HG02852 (cell line): ENCODE results near the gene AQP12B.
"Not testable (repeated sequence)": the region's sequence is repeated elsewhere in the genome, so short reads cannot be mapped to it uniquely, and the experiment has no call there.

ENCODE experiments used
- ATAC-seq: cut with Tn5 transposase; IDR thresholded peaks from one replicate; pipeline ENCODE4 v1.9.1; 2021; ENCODE audit warnings: mild to moderate bottlenecking, moderate library complexity; ENCODE audit not compliant: unreplicated experiment

The AQP12B gene

DNA sequence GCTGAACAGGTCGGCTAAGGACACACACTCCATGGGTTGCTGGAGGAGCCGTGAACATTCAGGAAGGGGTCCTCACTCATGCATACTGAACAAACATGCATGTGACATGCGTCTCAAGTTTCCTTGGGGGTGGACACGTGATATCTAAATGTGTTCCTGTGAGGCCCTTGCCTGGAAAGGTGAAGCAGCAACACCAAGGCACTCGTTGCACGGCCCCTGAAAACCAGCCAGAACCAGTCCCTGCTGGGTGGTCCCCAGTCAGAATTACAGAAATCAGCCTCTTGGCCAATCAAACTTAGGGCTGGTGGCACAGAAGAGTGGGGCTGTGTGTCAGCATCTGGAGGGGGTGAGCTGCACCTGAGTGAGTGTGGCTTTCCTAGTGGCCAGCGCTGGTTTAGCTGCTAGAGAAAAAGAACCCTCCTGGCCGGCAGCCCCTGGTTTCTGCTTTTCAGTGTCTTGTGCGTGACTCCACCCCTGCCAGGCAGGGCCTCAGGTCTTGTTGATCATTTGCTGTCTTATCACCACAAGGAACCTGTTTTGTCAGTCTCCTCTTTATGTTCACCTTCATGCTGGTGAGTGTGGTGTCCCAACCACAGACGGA lies 3.2 kb upstream of the AQP12B start:
- no peak for ATAC-seq

DNA sequence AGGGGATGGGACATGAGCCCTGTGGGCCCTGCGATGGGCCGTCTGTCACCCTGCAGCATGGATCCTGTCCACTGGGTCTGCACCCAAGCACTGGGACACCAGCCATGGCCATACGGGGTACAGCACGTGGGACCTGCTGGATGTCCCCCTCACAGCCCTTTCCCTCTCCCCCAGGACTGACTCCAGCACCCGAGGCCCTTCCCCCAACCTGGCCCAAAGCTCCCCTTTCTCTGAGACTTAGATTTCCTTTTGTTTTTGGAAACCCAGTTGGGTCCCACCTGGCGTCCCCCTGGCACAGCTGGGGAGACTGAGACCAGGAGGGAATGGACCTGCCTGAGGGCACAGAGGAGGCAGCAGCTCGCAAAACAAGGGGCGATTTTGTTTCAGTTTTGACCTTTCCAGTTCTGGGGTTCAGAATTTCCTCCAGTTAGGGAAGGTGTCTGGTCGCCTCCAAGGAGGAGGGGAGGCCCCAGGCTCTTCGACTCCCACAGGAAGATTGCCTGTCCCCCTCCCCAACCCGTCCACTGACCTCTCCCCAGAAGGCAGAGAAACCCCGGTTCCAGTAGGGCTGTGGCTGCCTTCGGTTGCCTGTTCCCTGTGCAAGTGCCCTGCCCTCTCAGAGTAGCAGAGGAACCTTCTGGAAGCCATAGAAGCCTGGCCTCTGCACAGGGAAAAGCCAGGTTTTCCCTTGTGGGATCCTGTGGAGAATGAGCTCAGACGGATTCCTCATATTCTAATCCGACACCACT lies 1.5 kb upstream of the AQP12B start:
- not testable (repeated sequence) for ATAC-seq

DNA sequence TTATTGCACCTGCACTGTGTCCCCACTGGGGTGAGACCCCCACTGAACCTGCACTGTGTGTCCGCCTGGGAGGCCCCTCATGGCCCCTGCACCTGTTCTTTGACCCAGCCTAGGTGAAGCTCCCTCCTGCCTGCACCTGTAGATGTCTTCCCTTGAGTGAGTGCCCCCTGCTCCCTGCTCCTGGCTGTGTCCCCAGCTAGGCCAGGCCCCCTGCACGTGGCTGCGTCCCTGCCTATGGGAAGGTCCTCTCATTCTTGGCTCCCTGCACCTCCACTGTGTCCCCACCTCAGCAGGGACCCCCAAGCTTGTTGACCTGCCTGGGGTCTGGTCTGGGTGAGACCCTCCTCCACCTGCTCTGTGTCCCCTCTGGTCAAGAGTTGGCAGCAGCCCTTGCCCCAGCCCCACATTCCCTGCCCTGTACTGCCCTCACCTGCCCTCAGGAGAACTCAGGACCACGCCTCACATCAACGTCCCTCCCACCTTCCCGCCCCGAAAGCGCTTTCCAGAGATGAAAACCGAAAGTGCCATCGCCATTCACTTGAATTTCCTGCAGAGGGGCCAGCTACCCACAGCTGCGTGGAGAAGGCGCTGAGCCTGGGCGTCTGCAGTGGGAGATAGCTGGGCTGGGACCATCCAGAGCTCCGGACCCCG lies 769 bp upstream of the AQP12B start:
- ATAC-seq = not testable (repeated sequence)

DNA sequence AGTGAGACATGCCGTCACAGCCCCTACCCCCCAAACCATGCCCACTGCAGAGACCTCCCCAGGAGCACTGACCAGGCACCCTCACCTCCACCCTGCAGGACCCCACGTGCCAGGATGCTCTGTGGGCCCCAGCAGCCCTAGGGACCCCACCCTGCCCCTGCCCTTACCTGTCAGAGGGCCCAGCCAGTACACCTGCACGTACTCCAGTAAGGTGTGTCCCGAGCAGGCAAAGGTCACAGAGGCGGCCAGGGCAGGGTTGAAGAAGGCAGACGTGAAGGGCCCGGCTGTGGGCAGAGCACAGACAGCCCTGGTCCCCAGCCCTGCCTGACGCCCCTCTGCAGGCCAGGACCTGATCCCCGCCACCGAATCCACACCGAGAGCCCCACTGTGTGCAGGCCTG lies 2.5 kb downstream of the AQP12B start:
- not testable (repeated sequence) for ATAC-seq

DNA sequence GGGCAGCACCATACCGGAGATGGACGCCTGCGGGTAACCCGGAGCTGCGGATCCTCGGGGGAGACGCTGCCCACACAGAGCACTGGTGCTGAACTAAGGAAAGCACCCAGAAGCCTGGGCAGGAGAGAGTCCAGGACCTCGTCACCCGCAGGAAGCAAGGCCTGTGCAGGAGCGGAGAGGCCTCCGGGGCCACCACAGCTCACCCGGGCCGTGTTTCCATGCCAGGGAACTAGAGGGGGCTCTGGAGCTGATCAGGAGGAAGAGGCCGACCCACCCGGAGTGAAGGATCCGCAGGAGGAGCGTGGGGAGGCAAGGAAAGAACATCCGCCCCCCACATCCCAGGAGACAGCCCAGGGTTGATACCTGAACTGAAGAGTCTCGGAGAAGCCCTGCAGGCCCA lies 3.8 kb downstream of the AQP12B start:
- not testable (repeated sequence) for ATAC-seq

DNA sequence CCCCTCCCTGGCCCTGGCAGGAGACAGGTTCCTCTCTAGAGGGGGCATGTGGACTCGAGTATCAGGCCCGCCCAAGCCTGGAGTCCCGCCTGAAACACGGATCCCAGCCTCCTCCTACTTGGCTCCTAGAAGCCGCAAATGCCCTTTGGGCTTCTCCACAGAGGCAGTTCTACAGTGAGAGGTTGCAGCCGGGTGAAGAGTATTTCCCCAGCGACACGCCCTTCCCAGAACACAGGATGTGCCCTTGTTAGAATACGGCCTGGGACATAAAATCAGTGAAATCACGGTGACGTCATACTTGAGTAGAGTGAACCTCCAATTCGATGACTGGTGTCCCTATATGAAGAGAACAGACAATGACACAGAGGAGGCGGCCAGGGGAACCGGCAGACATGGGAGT lies 4.6 kb downstream of the AQP12B start:
- not testable (repeated sequence) for ATAC-seq

DNA sequence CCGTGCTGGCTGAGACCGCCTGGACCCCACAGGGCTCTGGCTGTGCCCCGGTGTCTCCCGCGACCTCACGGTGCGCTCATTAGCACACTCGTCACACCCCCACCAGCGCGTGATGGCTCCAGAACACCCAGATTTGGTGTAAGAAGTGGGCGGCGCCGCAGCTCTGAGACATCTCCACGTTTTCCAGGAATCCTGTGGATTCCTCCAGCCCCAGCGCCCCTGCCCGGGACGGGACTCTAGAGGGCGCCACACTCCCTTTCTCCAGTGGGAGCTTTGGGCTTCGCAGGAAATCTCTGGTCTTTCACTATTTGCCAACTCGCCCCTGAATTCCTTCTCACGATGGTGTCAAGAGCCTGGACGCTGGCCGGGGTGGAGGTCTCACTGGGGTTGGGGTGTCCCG lies 7.3 kb downstream of the AQP12B start:
- ATAC-seq = not testable (repeated sequence)

DNA sequence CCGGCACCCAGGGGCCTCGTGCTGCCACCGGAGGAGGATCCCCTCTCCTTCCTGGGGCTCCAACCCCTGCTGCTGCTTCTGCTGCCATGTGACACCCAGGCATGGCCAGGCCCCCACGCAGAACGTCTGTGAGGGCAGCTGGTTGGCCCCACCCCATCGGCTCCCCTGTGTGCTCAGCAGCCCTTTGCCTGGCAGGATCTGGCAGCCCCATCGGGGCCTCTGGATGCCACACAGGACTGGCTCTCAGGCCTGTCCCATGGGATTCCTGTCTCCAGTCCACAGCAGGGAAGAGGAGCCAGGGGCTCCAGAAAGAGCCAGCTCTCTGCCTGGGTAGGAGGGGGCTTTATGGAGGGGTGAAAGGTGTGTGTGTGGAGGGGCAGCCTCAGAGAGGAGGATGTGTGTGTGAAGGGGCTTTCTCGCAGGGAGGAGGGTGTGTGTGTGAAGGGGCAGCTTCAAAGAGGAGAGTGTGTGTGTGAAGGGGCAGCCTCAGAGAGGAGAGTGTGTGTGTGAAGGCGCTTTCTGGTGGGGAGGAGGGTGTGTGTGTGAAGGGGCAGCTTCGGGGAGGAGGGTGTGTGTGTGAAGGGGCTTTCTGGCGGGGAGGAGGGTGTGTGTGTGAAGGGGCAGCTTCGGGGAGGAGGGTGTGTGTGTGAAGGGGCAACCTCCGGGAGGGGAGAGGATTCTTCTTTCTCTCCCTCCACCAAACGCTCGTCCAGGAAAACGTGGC lies 8.1 kb downstream of the AQP12B start:
- not testable (repeated sequence) for ATAC-seq

DNA sequence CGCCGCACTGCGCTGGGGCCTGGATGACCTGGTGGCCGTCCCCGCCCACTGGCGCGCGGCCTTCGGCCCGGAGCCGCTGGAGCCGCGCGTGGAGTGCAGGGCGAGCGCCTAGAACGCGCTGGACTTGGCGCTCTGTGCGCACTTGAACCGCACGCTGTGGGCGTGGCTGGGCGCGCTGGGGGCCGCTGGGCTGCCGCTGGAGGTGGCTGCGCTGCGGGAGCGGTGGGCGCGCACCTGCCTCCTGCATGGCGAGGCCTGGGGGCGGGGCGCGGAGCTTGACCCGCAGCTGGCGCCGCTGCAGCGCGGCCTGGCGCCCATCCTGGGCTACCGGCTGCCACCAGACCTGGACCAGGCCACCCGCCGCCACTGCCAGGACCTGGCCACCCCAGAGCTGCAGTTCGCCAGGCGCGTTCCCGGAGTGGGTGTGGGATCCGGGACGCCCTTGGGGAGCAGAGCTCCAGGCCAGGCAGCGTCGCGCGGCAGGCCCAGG lies 9.9 kb downstream of the AQP12B start:
- ATAC-seq = no peak

DNA sequence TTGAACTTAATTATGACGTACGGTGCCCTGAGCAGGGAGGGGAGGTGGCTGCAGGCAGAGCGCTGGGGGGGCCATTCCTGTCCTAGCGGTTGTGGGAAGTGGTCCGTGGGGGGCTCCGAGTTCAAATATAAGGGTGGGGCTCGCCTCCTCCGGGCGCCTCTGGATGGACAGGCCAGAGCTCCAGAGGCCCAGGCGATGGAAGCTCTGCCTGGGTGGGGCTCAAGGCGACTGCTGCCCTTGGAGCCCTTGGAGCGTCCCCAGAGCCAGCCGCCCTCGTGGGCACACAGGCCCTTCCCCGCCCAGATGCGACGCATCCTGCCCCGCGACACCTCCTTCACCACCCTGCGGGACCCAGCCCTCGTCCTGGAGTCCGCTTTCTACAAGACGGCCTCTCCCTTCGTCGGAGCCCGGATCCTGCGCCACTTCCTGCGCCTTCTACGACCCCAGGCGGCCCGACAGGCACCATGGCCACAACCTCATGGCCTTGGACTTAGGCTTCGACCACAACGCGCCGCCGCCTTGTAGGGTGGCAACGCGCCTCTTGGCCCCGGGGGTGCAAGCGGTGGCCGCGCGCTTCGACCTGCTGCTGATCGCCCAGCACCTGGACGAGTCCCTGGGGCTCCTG lies 10.5 kb downstream of the AQP12B start:
- ATAC-seq = no peak

DNA sequence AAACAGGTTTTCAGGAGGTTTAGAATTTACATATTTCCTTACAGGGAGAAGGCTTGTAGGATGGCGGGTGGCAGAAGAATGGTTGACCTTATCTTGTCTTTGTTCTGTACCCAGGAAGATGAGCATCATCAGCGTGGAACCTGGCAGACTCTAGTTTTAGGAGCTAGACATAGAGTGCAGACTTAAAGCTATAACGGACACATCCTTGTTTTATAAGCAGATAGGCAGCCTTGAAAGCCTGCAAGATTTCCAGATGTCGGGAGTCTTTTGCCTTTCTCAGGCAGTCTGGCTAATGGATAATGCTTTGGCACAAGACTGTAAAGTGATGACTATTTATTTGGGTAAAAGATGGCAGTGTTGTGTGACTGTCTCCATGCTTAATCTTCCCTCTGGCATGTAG lies 11.7 kb downstream of the AQP12B start:
- ATAC-seq = no peak

DNA sequence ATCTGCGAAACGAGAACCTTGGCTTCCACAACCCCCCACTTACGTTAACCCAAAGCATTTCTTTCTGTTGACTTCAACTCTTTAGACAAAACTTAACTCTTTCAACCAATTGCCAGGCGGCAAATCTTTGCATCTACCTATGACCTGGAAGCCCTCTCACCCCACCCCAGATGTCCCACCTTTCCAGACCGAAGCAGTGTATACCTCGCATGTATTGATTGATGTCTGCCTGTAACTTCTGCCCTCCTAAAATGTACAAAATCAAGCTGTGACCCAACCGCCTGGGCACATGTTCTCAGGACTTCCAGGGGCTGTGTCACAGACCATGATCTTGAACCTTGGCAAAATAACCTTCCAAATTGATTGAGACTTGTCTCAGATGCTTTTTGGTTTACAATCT lies 12.3 kb downstream of the AQP12B start:
- ATAC-seq = no peak

DNA sequence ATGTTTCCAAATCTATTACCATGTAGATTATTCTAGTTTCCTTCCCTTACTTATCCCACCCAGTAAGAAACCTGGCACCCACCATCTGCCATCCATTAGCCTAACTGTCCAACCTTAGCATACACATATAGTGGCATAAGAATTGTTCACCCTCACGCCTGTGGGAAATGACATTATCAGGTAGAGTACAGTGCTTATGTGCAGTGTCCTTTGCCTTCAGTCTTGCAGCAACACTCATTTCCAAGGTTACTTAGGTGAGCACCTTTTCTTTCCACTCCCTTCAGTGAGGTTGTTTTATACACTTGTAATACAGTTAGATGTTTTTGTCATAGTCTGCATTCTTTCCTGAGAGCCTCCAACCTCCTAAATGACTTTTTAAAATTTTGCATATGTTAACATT lies 18.1 kb downstream of the AQP12B start:
- no peak for ATAC-seq

DNA sequence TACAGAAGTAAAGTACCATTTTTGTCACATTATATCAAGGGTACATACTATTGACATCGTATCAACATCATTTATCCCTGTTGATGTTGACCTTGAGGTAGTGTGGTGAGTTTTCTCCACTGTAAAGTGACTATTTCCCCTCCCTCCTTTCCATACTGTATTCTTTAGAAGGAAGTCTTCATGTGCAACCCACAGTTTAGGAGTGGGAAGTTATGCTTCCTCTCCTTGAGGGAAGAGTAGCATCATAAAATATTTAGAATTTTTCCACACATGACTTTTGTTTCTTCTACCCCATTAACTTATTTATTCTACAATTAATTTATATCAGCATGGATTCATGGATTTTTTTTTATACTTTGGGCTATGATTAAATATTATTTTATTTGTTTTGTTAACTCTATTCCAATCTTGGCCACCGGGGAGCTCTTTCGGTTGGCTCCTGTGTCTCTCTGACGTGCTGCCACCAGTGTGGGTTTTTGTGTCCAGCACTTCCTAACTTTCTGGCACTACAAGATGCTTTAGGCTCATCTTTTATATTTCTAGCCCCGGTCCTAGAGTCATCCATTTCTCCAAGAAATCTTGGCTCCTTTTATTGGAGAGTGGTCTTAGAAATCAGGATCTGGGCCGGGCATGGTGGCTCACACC lies 19.0 kb downstream of the AQP12B start:
- ATAC-seq = no peak

DNA sequence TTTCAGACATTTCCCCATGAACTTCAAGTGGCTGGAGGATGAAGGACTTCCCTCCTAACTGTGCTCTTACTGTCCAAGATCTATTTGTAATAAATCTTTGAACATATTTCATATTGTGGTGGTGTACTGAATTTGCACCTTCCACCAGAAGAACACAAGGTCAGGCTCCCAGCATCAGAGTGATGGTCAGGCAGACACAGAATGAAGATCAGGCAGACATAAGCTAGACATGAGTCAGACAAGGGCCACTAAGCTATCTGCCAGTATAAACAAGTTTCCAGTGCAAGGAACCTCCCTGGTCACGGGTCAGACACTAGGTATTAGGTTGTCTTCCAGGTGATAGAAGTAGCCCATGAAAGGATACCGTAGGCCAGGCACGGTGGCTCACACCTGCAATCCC lies 20.0 kb downstream of the AQP12B start:
- ATAC-seq = no peak

DNA sequence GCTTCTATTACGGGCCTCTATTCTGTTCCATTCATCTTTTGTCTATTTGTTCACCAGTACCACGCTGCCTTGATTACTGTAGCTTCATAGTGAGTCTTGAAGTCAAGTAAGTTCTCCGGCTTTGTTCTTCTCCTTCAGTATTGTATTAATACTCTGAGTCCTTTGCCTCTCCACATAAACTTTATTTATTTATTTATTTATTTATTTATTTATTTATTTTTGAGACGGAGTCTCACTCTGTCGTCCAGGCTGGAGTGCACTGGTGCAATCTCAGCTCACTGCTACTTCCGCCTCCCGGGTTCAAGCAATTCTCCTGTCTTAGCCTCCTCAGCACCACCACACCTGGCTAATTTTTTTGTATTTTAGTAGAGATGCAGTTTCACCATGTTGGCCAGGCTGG lies 22.8 kb downstream of the AQP12B start:
- ATAC-seq = not testable (repeated sequence)

DNA sequence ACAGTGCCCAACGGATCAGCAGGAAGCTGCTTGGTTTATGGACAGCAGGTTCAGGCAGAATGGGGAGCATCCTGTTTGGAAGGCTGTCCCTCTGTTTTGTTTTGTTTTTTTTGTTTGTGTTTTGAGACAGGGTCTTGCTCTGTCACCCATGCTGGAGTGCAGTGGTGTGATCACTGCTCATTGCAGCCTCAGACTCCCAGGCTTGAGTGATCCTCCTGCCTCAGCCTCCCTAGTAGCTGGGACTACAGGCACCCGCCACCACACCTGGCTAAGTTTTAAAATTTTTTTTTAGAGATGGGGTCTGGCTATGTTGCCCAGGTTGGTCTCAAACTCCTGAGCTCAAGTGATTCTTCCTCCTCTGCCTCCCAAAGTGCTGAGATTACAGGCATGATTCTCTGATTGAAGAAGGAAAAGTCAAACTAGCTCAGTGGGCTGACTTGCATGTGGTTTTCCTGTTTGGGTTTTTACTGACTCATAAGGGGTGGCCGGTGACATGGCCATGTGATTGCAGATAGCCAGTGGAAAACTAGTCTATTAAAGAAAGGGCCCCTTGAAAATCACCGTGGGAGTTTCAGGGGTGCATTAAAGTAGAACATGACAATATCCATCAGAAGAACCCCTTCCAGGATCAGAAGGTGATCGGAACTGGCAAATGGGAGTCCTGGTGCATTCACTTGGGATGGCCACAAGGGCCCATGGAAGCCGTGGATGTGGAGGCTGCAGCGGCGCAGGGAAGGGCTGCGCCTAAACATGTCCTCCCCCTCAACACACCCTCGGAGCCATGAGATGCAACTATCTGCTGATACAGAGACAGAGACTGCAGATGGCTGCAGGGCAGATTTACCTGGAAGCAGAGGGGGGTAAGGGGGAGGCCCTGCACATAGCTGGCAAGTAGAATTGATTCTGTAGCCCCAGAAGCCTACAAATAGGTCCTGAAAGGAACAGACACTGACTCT lies 26.5 kb downstream of the AQP12B start:
- no peak for ATAC-seq

DNA sequence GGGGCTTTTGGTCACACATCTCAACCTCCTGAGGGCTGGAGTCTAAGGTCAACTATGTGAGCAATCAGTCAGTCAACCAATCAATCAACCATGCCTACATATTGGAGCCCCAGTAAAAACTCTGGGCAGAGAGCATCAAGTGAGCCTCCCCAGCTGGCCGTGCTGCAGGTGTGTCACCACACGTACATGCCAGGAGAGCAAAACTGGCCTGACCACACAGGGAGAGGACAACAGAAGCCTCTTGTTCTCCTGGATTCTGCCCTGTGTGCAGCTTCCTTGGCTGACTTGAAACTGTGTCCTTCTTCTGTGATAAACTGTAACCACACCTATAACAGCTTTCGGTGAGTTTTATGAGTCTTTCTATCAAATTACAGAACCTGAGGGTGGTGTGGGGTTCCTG lies 31.5 kb downstream of the AQP12B start:
- ATAC-seq = no peak

DNA sequence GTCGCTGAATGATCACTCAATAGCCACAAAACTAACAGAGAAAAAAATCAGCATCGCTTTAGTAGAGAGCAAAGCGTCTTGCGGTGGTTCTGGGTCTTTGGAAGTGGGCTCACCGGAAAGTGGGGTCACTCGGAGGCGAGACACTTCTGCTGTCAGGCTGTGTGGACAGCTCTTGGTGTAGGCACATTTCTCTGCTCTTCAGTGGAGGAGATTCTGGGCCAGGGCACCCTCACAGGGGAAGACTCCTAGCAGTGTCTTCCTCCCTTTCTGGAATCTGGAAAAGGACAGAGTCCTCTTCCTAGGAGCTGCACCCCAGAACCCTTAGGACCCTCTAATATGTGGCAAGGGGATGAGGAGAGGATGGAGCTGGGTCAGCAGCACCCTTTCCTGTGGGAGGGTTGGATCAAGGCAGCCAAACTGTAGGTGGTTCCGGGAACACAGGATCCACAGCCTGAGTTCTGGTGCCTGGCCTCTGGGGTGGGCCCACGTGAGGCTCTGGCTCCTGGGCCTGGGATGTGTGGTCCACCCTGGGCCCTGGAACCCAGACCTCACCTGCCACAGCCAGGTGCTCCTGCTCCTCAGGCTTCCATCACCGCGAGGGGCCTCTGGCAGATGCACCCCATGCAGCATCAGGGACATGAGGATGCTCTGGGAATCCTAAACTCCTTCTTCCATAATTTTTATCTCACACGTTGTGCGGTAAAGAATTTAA lies 32.3 kb downstream of the AQP12B start:
- no peak for ATAC-seq
